SK-N-MC (cell line): ENCODE data around the gene SHROOM3.

Source experiments
- EZH2 ChIP-seq: fragments of 200-600 bp; sonication (generic); IDR thresholded peaks from one replicate; pipeline ENCODE4 v1.6.1; 2017; ENCODE audit warnings: antibody characterized with exemption
- FOXP2 ChIP-seq: optimal IDR thresholded peaks from 2 replicates; pipeline ENCODE3; 2011; ENCODE audit warnings: mild to moderate bottlenecking, moderate library complexity; ENCODE audit not compliant: insufficient read depth; ENCODE audit errors: extremely low read length, control extremely low read depth
- POLR2AphosphoS5 ChIP-seq: IDR thresholded peaks from 2 replicates; pipeline ENCODE4 v1.6.1; 2012; ENCODE audit warnings: mild to moderate bottlenecking, low read depth, low read length, borderline replicate concordance

- TF ChIP-seq EZH2 (no peak), POLR2AphosphoS5 (no peak), FOXP2 (no peak)
Observed at GRCh38 chr4:76784237-76784636, 349.2 kb downstream of the SHROOM3 start.
